PC-3 (cell line): ENCODE results near the gene TSPAN11. TPM values are rescaled to one million over a fixed set of nuclear protein-coding genes. Genes with fewer than 3 reads are reported as not detected.

Experiments
- ATAC-seq: fragments of 200-7000 bp; cut with Tn5 transposase; 2 replicates; pipeline ENCODE4 v1.9.1; 2020; ENCODE audit warnings: mild to moderate bottlenecking, moderate library complexity
- BruUV-seq: library from RNA; stranded (reverse); fragments of 400-500 nt; replicated peaks from 2 replicates; lab custom pipeline; 2021; lab: Mats Ljungman, UMichigan
- CTCF ChIA-PET: fragments of 300-600 bp; sonication (Branson Sonifier 250); formaldehyde crosslinking; loops from one replicate; lab custom pipeline; 2022; ENCODE audit warnings: antibody characterized with exemption; lab: Charles Lee
- POLR2A ChIA-PET: fragments of 300-600 bp; sonication (Branson Sonifier 250); formaldehyde crosslinking; loops from one replicate; lab custom pipeline; 2022; ENCODE audit warnings: antibody characterized with exemption; ENCODE audit not compliant: unreplicated experiment; lab: Charles Lee
- DNase-seq: peaks from one replicate; pipeline ENCODE4 v3.0.0-alpha.2; 2015
- H2AFZ ChIP-seq: fragments of 300-600 bp; sonication (generic); 2 replicates; pipeline ENCODE4 v1.6.0; 2016; ENCODE audit warnings: antibody characterized with exemption, low read length
- H3F3A ChIP-seq: fragments of 300-600 bp; sonication (generic); one replicate; pipeline ENCODE4 v1.6.0; 2017; ENCODE audit warnings: antibody characterized with exemption, low read length, control low read depth, mild to moderate bottlenecking; ENCODE audit not compliant: unreplicated experiment
- H3K27ac ChIP-seq: fragments of 300-600 bp; sonication (generic); 2 replicates; pipeline ENCODE4 v1.5.1; 2016; ENCODE audit warnings: mild to moderate bottlenecking, low read length
- H3K27me3 ChIP-seq: fragments of 300-600 bp; sonication (generic); 2 replicates; pipeline ENCODE4 v1.6.1; 2016; ENCODE audit warnings: low read length, mixed read lengths
- H3K36me3 ChIP-seq: fragments of 300-600 bp; sonication (generic); 2 replicates; pipeline ENCODE4 v1.6.1; 2016; ENCODE audit warnings: low read depth, mixed run types, low read length, mixed read lengths
- H3K4me1 ChIP-seq: fragments of 300-600 bp; sonication (generic); 2 replicates; pipeline ENCODE4 v1.5.1; 2016; ENCODE audit warnings: low read length; ENCODE audit not compliant: insufficient read depth
- H3K4me2 ChIP-seq: fragments of 300-600 bp; sonication (generic); 2 replicates; pipeline ENCODE4 v1.6.0; 2016; ENCODE audit warnings: low read length
- H3K4me3 ChIP-seq: fragments of 300-600 bp; sonication (generic); 2 replicates; pipeline ENCODE4 v1.5.1; 2016; ENCODE audit warnings: mild to moderate bottlenecking, low read length, mixed read lengths
- H3K79me2 ChIP-seq: fragments of 300-600 bp; sonication (generic); 2 replicates; pipeline ENCODE4 v1.6.1; 2017; ENCODE audit warnings: low read length, mixed read lengths
- H3K9ac ChIP-seq: fragments of 300-600 bp; sonication (generic); 2 replicates; pipeline ENCODE4 v1.6.0; 2016; ENCODE audit warnings: mild to moderate bottlenecking, low read length
- H3K9me2 ChIP-seq: fragments of 300-600 bp; sonication (generic); replicated peaks from 2 replicates; pipeline ENCODE4 v1.6.1; 2016; ENCODE audit warnings: mixed run types, low read length, mixed read lengths
- H3K9me3 ChIP-seq: fragments of 300-600 bp; sonication (generic); 2 replicates; pipeline ENCODE4 v1.6.1; 2016; ENCODE audit warnings: low read length, mixed read lengths
- H4K20me1 ChIP-seq: fragments of 300-600 bp; sonication (generic); 2 replicates; pipeline ENCODE4 v1.6.1; 2016; ENCODE audit warnings: low read length, mixed read lengths
- CTCF ChIP-seq: fragments of 300-600 bp; sonication (generic); conservative IDR thresholded peaks from 2 replicates; pipeline ENCODE4 v1.5.1; 2017; ENCODE audit warnings: antibody characterized with exemption, low read depth, mild to moderate bottlenecking, low read length
- EZH2 ChIP-seq: fragments of 300-600 bp; sonication (generic); IDR thresholded peaks from one replicate; pipeline ENCODE4 v1.6.1; 2017; ENCODE audit warnings: antibody characterized with exemption, mild to moderate bottlenecking, low read length; ENCODE audit not compliant: unreplicated experiment
- EZH2phosphoT487 ChIP-seq: fragments of 300-600 bp; sonication (generic); IDR thresholded peaks from 2 replicates; pipeline ENCODE4 v1.6.1; 2018; ENCODE audit warnings: mild to moderate bottlenecking, antibody characterized with exemption, low read length, borderline replicate concordance
- intact Hi-C: fragments of 100-400 bp; cut with micrococcal nuclease; formaldehyde crosslinking; loops from 2 replicates; pipeline ENCODE4 v1.9.0; 2023
- total RNA-seq: library from RNA; depleted of rRNA; stranded (reverse); fragments of >200 nt; gene quantifications from 2 replicates; pipeline ENCODE4 v1.2.3, GENCODE V29; 2014

The TSPAN11 gene
- total RNA-seq, 1 experiment from 2014 or later, result not detected

GRCh38 chr12:30953257-30953656, 26.7 kb downstream of the TSPAN11 start:
- H4K20me1 ChIP-seq, result no peaks in the 10 kb centered on the region
- H3K27me3 ChIP-seq, result no peaks in the 10 kb centered on the region
- CTCF ChIA-PET, result no interaction called here
- no peak overlapping the region for H3K4me3 ChIP-seq
- intact Hi-C loops, result no loop called here
- H3K79me2 ChIP-seq, result no peaks in the 10 kb centered on the region
- H3K27ac ChIP-seq, result no peak overlapping the region
- no peak overlapping the region for H2AFZ ChIP-seq
- no peaks in the 10 kb centered on the region for H3K36me3 ChIP-seq
- H3K4me1 ChIP-seq, result no peaks in the 10 kb centered on the region
- BruUV-seq, result no TSS peak
- POLR2A ChIA-PET, result no interaction called here
- TF ChIP-seq EZH2, result no peak
- TF ChIP-seq EZH2phosphoT487, result no peak
- TF ChIP-seq CTCF, result no peak
- no peak for DNase-seq
- ATAC-seq, result no peak
- H3K9me2 ChIP-seq, result no peaks in the 10 kb centered on the region
- no peak overlapping the region for H3K4me2 ChIP-seq
- no peak overlapping the region for H3K9ac ChIP-seq
- no peaks in the 10 kb centered on the region for H3K9me3 ChIP-seq
- no peaks in the 10 kb centered on the region for H3F3A ChIP-seq

- Histone ChIP-seq H3K79me2 (no peaks in the 10 kb centered on the region), H3K27me3 (no peaks in the 10 kb centered on the region), H3K9me2 (no peaks in the 10 kb centered on the region), H3K9ac (no peak overlapping the region), H3K4me1 (no peaks in the 10 kb centered on the region), H4K20me1 (no peaks in the 10 kb centered on the region), H3K4me2 (no peak overlapping the region), H3K27ac (no peak overlapping the region), H3K4me3 (no peak overlapping the region), H2AFZ (no peak overlapping the region), H3K36me3 (no peaks in the 10 kb centered on the region), H3F3A (no peaks in the 10 kb centered on the region), H3K9me3 (no peaks in the 10 kb centered on the region)
- DNase-seq (peak; percentile 4), ATAC-seq (no peak)
- no TSS peak for BruUV-seq
- intact Hi-C loops, result no loop called here
- CTCF ChIA-PET, result no interaction called here
- POLR2A ChIA-PET, result no interaction called here
- TF ChIP-seq EZH2phosphoT487, result no peak
- no peak for TF ChIP-seq EZH2
- TF ChIP-seq CTCF, result no peak
Measured at GRCh38 chr12:30953951-30954751, 27.6 kb downstream of the TSPAN11 start.

- Histone ChIP-seq H3K27me3 (no peaks in the 10 kb centered on the region), H4K20me1 (no peaks in the 10 kb centered on the region), H3K4me3 (no peak overlapping the region), H3F3A (no peaks in the 10 kb centered on the region), H3K27ac (no peak overlapping the region), H3K4me2 (no peak overlapping the region), H3K9me3 (no peaks in the 10 kb centered on the region), H3K36me3 (no peaks in the 10 kb centered on the region), H3K4me1 (no peaks in the 10 kb centered on the region), H3K9me2 (no peaks in the 10 kb centered on the region), H3K9ac (no peak overlapping the region), H3K79me2 (no peaks in the 10 kb centered on the region), H2AFZ (no peak overlapping the region)
- no peak for TF ChIP-seq CTCF
- TF ChIP-seq EZH2phosphoT487, result no peak
- no peak for TF ChIP-seq EZH2
- ATAC-seq (no peak), DNase-seq (no peak)
- BruUV-seq, result no TSS peak
- intact Hi-C loops, result no loop called here
- ChIA-PET POLR2A (no interaction called here), CTCF (no interaction called here)
Measured at GRCh38 chr12:30955214-30955613, 28.7 kb downstream of the TSPAN11 start.
